GM20000 (cell line): Measurements from ENCODE around the gene TTC6.

ENCODE experiments used
- DNase-seq: peaks from one replicate; pipeline ENCODE4 v3.0.0; 2012; ENCODE audit warnings: low spot score
- TF ChIP-seq, protein P1 (sequence below): IDR thresholded peaks from 2 replicates; pipeline ENCODE4 v1.5.1; 2012; ENCODE audit warnings: mild to moderate bottlenecking, control low read depth; ENCODE audit errors: extremely low read depth, missing control alignments

The TTC6 gene

DNA sequence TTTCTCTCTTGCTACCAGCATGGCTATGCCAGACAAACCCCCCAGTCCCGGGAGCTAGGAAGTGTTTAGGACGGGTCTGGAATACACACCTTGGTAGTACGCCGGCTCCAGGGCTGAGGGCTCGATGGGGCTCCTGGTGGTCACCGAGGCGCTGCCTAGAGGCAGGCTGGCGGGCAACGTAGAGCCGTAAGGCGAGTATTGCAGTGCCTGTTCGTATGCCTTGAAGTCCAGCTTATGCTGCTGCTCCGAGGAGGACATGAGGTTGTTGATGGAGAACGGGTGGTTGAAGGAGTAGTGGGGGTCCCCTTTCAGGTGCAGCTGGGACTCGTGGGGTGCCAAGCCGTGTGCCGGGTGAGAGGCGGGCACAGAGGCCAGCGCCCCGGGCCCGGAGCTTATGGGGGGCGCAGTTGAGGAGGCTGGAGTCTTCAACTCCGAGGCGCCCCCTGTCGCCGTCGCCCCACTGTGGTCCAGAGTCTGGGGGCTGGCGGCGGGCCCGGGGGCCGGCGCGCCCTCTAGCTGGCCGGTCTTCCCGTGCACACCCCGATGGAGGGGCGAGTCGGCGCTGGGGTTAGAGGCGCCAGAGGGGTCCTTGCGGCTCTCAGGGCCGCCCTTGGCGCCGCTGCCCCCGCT lies 4.0 kb upstream of the TTC6 start:
- TF ChIP-seq, protein P1, sequence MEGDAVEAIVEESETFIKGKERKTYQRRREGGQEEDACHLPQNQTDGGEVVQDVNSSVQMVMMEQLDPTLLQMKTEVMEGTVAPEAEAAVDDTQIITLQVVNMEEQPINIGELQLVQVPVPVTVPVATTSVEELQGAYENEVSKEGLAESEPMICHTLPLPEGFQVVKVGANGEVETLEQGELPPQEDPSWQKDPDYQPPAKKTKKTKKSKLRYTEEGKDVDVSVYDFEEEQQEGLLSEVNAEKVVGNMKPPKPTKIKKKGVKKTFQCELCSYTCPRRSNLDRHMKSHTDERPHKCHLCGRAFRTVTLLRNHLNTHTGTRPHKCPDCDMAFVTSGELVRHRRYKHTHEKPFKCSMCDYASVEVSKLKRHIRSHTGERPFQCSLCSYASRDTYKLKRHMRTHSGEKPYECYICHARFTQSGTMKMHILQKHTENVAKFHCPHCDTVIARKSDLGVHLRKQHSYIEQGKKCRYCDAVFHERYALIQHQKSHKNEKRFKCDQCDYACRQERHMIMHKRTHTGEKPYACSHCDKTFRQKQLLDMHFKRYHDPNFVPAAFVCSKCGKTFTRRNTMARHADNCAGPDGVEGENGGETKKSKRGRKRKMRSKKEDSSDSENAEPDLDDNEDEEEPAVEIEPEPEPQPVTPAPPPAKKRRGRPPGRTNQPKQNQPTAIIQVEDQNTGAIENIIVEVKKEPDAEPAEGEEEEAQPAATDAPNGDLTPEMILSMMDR = no peak
- no peak for DNase-seq

DNA sequence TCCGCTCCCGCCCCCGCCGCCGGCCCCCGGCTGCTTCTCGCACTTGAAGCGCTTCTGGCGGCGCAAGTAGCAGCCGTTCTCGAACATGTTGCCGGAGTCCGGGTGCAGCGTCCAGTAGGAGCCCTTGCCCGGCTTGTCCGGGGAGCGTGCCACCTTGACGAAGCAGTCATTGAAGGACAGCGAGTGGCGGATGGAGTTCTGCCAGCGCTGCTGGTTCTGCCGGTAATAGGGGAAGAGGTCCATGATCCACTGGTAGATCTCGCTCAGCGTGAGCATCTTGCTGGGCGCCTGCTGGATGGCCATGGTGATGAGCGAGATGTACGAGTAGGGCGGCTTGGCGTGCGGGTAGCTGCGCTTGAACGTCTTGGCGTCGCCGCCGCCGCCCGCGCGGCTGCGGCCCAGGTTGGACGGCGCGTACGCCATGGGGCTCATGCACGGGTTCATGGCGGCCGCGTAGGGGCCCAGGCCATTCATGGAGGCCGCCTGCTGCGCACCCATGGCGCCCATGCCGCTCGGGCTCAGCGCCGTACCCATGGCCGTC lies 3.4 kb upstream of the TTC6 start:
- TF ChIP-seq, protein P1 = no peak
- no peak for DNase-seq

DNA sequence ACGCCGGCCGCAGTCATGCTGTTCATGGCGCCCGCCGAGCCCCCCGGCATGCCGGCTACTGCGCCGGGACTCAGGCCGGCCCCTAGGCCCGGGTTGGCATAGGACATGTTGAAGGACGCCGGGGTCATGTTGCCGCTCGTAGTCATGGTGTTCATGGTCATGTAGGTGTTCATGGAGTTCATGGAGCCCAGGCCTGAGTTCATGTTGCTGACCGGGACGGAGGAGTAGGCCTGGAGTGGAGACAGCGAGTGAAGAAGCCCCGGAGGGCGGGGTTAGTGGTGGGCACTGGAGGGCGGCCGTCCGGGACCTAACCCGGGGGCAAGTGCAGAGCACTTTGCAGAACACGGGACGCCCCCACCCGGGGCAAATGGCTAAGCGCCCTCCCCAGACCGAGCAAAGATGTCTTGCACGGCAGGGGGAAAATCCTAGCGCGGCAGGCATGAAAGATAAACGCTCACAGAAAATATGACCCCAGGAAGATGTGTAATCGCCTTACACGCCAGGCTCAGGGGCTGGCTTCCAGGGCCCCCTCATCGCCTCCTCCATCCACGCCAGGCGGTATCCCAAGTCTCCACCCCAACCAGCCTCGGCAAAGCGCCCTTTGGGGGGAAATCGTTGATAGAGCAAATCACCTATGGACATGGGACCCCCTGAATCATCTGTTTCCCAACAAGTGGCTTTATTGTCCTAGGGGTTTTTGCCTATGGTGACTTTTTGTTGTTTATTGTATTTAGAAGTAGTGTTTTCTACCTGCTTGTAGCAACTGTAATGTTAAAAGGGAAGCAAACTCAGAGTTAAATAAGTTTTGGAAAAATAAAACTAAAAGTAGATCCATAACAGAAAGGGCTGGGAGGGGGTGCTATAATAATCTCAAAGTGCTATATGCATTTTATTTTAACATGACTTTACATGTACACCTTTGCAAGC lies 2.7 kb upstream of the TTC6 start:
- TF ChIP-seq, protein P1 = no peak
- no peak for DNase-seq

DNA sequence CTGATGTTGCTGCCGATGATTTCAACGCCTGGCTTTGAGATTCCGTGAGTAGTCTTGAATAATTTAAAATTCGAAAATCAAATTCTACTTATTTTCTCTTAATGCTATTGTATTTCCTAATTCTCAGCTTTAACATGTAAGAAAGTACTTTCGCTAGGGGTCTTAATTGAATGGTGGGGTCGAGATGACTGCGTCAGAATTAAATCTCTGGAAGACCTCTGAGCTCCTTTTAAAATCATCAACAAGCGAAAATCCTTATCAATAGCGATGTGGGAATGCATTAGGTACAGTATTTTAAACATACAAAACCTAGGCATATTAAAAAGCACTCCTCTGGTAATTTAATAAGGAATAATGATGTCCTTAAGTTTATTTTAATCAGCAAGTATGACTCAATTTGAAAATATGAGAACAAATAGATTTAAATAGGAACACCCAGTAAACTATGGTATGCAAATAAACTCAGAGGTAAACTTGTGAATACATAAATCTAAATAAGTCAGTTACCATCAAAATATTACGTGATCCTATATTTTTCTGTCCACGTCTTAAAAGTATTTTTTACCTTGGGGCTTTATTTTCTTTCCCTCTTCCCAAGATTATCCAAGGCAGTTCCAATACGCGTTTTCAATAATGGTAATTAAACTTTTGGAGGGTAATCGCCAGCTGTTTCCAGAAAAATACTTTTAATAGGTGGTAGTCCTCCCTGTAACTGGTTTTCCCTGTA lies 1.8 kb upstream of the TTC6 start:
- TF ChIP-seq, protein P1 = no peak
- no peak for DNase-seq

DNA sequence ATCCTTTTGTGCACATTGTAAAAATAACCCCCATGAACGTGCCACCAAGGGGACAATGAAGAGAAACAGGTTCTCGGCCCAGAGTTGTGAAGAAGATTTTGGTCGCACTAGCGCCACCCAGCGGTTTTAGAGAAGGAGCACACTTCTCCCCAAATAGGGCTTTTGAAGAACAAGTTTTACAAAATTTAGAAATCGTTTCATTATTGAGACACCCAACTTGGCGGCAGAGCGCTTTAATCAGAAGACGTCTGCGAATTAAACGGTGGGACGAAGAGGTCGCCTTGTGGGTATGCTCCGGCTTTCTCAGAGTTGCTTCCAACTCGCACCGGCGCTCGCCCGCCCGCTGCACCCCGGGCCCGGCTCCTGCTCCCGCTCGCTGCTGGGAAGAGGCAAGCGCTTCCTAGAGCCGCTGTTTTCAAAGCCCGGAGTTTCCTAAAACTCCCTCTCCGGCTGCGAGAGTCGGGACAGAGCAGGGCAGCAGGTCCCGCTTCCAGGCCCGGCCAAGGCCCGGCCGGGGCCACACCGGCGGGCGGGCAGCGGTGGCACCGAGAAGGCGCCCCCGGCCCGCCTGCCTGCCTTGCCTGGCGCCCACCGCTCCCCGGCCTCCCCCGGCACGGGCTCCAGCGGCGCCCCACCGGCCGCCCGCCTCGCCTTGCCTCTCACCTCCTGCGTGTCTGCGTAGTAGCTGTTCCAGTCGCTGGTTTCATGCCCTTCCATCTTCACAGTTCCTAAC lies 1.0 kb upstream of the TTC6 start:
- no peak for DNase-seq
- TF ChIP-seq, protein P1 = no peak

DNA sequence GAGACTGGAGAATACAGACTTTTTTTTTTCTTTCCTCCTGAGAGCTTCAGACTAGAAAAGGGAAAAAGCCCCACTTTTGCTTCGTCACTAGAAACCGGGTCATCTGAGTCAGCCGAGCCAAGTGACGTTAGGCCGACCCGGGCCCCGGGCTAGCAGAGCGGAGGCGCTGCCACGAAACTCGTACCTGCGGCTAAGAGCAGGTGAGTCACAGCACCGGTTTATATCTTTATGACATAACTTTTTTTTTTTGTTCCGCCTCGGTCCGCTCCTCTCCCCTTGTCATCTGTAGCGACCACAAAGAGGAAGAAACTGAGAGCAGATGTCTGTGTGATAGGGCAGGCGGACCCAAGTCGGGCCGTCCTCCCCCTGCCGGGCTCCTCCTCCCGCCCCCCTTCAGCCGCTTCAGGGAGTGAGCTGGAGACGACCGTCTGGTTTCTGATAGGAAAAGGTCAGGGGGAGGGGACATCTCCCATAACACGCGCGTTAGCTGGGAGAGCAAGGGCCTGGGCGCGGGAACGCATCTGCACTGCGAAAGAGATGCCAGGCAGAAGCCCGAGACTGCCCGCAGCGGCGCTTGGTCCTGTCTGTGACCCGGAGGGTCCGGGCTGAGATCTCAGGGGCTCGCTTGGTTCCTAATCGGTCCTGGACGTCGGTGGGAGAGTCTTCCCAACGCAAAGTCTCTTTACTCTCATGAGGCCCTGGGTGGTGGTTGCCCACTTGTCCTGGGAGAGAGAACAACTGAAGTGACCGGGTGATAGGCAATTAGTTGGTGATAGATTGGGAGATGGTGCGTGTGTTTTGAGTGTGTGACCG lies 586 bp downstream of the TTC6 start:
- peak; percentile 61 for DNase-seq
- TF ChIP-seq, protein P1 = no peak
